MM.1S (cell line): ENCODE results near the gene ALG9.

Experiments used
- DNase-seq: peaks from one replicate; pipeline ENCODE4 v3.0.0-alpha.2; 2015
- H2AFZ ChIP-seq: fragments of 300-600 bp; sonication (generic); 2 replicates; pipeline ENCODE4 v1.6.0; 2016; ENCODE audit warnings: antibody characterized with exemption, low read length
- H3F3A ChIP-seq: fragments of 300-600 bp; sonication (generic); 2 replicates; pipeline ENCODE4 v1.6.1; 2016; ENCODE audit warnings: mild to moderate bottlenecking, antibody characterized with exemption, low read length, moderate library complexity, mixed read lengths; ENCODE audit not compliant: insufficient read depth
- H3K27ac ChIP-seq: fragments of 300-600 bp; sonication (generic); 2 replicates; pipeline ENCODE4 v1.5.1; 2016; ENCODE audit warnings: mild to moderate bottlenecking, low read length
- H3K27me3 ChIP-seq: fragments of 300-600 bp; sonication (generic); replicated peaks from 2 replicates; pipeline ENCODE4 v1.6.0; 2016; ENCODE audit warnings: low read length; ENCODE audit not compliant: insufficient read depth
- H3K36me3 ChIP-seq: fragments of 300-600 bp; sonication (generic); replicated peaks from 2 replicates; pipeline ENCODE4 v1.6.1; 2016; ENCODE audit warnings: mild to moderate bottlenecking, low read length, mixed read lengths; ENCODE audit not compliant: insufficient read depth
- H3K4me1 ChIP-seq: fragments of 300-600 bp; sonication (generic); 2 replicates; pipeline ENCODE4 v1.6.1; 2016; ENCODE audit warnings: low read length, mixed read lengths
- H3K4me2 ChIP-seq: fragments of 300-600 bp; sonication (generic); 2 replicates; pipeline ENCODE4 v1.6.0; 2016; ENCODE audit warnings: low read depth, low read length
- H3K4me3 ChIP-seq: fragments of 300-600 bp; sonication (generic); 2 replicates; pipeline ENCODE4 v1.5.1; 2016; ENCODE audit warnings: low read length, mixed read lengths
- H3K79me2 ChIP-seq: fragments of 300-600 bp; sonication (generic); 2 replicates; pipeline ENCODE4 v1.6.1; 2016; ENCODE audit warnings: mixed run types, low read length, mixed read lengths
- H3K9ac ChIP-seq: fragments of 300-600 bp; sonication (generic); 2 replicates; pipeline ENCODE4 v1.6.1; 2016; ENCODE audit warnings: low read length, mixed read lengths
- H3K9me2 ChIP-seq: fragments of 300-600 bp; sonication (generic); replicated peaks from 2 replicates; pipeline ENCODE4 v1.6.1; 2016; ENCODE audit warnings: mild to moderate bottlenecking, low read length, mixed read lengths; ENCODE audit not compliant: insufficient read depth
- H3K9me3 ChIP-seq: fragments of 300-600 bp; sonication (generic); replicated peaks from 2 replicates; pipeline ENCODE4 v1.6.1; 2016; ENCODE audit warnings: mild to moderate bottlenecking, low read length, mixed read lengths; ENCODE audit not compliant: insufficient read depth
- H4K20me1 ChIP-seq: fragments of 300-600 bp; sonication (generic); 2 replicates; pipeline ENCODE4 v1.6.1; 2016; ENCODE audit warnings: mild to moderate bottlenecking, low read length, moderate library complexity, mixed read lengths; ENCODE audit not compliant: insufficient read depth
- EZH2 ChIP-seq: fragments of 300-600 bp; sonication (generic); optimal IDR thresholded peaks from 2 replicates; pipeline ENCODE3; 2017; ENCODE audit warnings: low read depth, mild to moderate bottlenecking, antibody characterized with exemption, low read length, mixed read lengths
- EZH2phosphoT487 ChIP-seq: fragments of 300-600 bp; sonication (generic); IDR thresholded peaks from 2 replicates; pipeline ENCODE4 v1.6.1; 2018; ENCODE audit warnings: antibody characterized with exemption, low read length
- TF ChIP-seq, protein P1 (sequence below): fragments of 300-600 bp; sonication (generic); IDR thresholded peaks from 2 replicates; pipeline ENCODE4 v1.5.1; 2016; ENCODE audit warnings: antibody characterized with exemption, low read length, mixed read lengths

Gene ALG9

DNA sequence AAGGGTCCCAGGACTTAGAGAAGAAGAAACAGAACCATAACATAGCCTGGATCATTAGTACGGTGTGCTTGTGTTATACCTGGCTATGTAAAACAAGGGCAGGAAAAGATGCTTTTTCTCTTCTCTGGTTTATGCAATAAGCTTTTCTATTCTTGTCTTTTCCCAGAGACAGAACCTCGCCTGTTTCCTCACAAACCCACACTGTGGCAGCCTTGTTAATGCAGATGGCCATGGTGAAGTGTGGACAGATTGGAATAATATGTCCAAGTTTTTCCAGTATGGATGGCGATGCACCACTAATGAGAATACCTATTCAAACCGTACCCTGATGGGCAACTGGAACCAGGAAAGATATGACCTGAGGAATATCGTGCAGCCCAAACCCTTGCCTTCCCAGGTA is 10.8 kb upstream of the ALG9 start:
- Histone ChIP-seq H3F3A (peaks cover 7% of the 10 kb centered on the region), H3K9me3 (no peaks in the 10 kb centered on the region), H3K4me3 (no peak overlapping the region), H3K27me3 (no peaks in the 10 kb centered on the region), H3K4me1 (peaks cover 7% of the 10 kb centered on the region; the same call in 1 of the 2 replicates), H4K20me1 (no peaks in the 10 kb centered on the region), H3K9me2 (no peaks in the 10 kb centered on the region), H3K27ac (no peak overlapping the region), H3K79me2 (peaks cover 8% of the 10 kb centered on the region), H3K4me2 (no peak overlapping the region), H2AFZ (no peak overlapping the region), H3K36me3 (no peaks in the 10 kb centered on the region), H3K9ac (no peak overlapping the region)
- DNase-seq: no peak
- TF ChIP-seq EZH2phosphoT487: no peak
- TF ChIP-seq EZH2: no peak
- TF ChIP-seq, protein P1, sequence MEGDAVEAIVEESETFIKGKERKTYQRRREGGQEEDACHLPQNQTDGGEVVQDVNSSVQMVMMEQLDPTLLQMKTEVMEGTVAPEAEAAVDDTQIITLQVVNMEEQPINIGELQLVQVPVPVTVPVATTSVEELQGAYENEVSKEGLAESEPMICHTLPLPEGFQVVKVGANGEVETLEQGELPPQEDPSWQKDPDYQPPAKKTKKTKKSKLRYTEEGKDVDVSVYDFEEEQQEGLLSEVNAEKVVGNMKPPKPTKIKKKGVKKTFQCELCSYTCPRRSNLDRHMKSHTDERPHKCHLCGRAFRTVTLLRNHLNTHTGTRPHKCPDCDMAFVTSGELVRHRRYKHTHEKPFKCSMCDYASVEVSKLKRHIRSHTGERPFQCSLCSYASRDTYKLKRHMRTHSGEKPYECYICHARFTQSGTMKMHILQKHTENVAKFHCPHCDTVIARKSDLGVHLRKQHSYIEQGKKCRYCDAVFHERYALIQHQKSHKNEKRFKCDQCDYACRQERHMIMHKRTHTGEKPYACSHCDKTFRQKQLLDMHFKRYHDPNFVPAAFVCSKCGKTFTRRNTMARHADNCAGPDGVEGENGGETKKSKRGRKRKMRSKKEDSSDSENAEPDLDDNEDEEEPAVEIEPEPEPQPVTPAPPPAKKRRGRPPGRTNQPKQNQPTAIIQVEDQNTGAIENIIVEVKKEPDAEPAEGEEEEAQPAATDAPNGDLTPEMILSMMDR: no peak

DNA sequence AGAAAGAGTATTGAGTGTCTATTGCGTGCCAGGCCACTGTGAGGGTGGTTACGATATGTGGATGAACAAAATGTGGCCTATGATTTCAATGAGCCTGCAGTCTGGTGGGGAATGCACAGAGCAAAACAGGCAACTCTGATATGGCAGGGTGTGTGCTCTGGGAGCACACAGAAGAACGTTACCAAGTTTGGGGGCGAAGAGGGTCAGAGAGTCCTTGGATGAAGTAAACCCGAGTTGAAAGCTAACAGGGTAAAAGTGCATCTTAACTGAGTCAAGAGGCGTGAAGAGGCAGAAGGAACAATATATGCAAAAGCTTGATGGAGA is 8.2 kb upstream of the ALG9 start:
- Histone ChIP-seq H3K27ac (peak overlapping the region; percentile 93), H3K4me1 (peaks cover 7% of the 10 kb centered on the region; the same call in 1 of the 2 replicates), H3K9ac (peak overlapping the region; percentile 85), H3K9me3 (no peaks in the 10 kb centered on the region), H3K4me2 (peak overlapping the region; percentile 76), H4K20me1 (no peaks in the 10 kb centered on the region), H3K9me2 (no peaks in the 10 kb centered on the region), H3K79me2 (peaks cover 8% of the 10 kb centered on the region), H3F3A (peaks cover 7% of the 10 kb centered on the region), H3K27me3 (no peaks in the 10 kb centered on the region), H3K36me3 (no peaks in the 10 kb centered on the region), H3K4me3 (peak overlapping the region; percentile 81), H2AFZ (peak overlapping the region; percentile 48)
- TF ChIP-seq EZH2phosphoT487 (no peak), EZH2 (no peak)
- TF ChIP-seq, protein P1: no peak
- no peak for DNase-seq

DNA sequence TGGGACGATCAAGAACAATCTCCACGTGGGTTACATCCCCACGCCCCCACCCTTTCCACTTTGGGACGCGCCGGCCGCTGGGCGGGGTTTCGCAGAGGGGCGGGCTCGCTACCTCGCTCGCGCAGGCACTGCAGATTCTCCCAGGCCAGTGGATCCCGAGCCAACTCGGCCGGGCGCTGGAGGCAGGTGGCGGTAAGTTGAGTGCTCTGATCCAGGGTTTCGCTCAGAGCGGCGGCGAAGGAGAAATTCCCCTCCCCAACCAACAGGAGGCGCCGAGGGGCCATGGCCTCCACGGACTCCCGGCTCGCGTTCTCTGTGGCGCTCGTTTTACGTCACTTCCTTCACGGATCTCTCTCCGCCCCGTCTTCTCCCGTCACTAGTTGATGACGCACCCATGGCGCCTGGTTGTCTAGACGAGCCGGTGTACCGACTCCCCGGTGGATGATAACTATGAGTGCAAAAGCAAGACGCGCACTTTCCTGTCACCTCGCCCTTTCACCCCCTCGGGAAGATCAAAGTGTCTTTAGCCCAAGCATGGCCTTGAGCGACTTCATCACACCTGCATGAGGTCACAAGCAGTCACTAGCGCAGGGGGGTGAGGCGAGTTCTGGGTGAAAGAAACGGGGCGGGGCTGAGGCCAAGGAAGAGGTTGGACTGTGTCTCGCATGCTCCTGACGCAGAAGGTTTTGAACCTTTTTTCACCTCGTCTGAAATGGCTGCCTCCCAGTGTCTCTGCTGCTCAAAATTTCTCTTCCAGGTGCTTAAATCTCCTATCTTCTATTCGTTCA is 7.7 kb upstream of the ALG9 start, which contains the start of the genes CFAP68 and FDXACB1:
TSS of gene CFAP68 (plus strand) at position 693 of the 788 bp plus-strand sequence. CDS start at position 713, 20 bp downstream.
TSS of gene FDXACB1 (minus strand) at position 317 of the 788 bp plus-strand sequence. CDS start at position 284, 33 bp downstream.
- H3K9me3 ChIP-seq: no peaks in the 10 kb centered on the region
- H3K27ac ChIP-seq: peak within 1 kb of the TSS; percentile 93
- H4K20me1 ChIP-seq: no peaks in the 10 kb centered on the region
- peaks cover 7% of the 10 kb centered on the region; the same call in 1 of the 2 replicates for H3K4me1 ChIP-seq
- H3K4me3 ChIP-seq: peak within 1 kb of the TSS; percentile 81
- DNase-seq: peak; percentile 98
- TF ChIP-seq, protein P1: peak; percentile 83
- TF ChIP-seq EZH2: no peak
- peaks cover 8% of the 10 kb centered on the region for H3K79me2 ChIP-seq
- H3K9ac ChIP-seq: peak within 1 kb of the TSS; percentile 85
- H3K27me3 ChIP-seq: no peaks in the 10 kb centered on the region
- H2AFZ ChIP-seq: peak within 1 kb of the TSS; percentile 89
- H3K4me2 ChIP-seq: peak within 1 kb of the TSS; percentile 85
- H3K9me2 ChIP-seq: no peaks in the 10 kb centered on the region
- H3K36me3 ChIP-seq: no peaks in the 10 kb centered on the region
- H3F3A ChIP-seq: peaks cover 7% of the 10 kb centered on the region
